Stimulated activated CD8-positive, alpha-beta memory T cell treated with anti-CD3 and anti-CD28 coated beads, Interleukin-15, amount 100 ng/mL, for 1 hour (primary cell): Measurements from ENCODE around the gene KLHDC10.
"Not testable (repeated sequence)": the region's sequence is repeated elsewhere in the genome, so short reads cannot be mapped to it uniquely, and the experiment has no call there.

Experiments
- DNase-seq: peaks from one replicate; pipeline ENCODE4 v3.0.0-alpha.2; 2020; ENCODE audit warnings: low read depth

The KLHDC10 gene

DNA sequence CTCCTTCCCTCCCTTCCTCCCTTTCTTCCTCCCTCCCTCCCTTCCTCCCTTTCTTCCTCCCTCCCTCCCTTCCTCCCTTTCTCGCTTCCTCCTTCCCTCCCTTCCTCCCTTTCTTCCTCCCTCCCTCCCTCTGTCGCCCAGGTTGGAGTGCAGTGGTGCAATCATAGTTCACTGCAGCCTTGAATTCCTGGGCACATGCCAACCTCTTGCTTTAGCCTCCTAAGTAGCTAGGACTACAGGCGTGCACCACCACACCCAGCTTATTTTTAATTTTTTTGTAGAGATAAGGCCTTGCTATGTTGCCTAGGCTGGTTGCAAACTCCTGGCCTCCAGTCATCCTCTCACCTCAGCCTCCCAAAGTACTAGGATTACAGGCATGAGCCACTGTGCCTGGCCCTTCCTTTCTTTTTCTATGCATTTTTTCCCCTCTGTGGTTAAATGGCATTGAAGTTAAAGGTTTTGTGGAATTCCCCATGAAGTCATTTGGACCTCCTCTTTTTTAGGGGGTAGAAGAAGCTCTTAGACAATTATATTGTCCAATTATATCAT lies 9.6 kb downstream of the KLHDC10 start:
- no peak for DNase-seq

DNA sequence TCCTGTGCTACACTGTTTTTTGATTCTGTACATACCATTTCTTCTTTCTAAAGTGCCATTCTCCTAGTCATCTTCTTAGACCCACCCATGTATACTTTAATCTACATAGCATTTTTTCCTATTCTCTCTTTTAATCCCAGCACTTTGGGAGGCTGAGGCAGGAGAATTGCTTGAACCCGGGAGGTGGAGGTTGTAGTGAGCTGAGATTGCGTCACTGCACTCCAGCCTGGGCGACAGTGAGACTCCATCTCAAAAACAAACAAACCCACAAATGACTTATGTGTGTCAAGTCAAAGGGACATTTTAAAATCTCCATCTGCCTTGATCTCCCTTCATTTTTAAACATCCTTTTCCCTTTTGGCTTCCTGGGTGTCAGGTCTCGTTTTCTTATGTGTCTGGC lies 13.2 kb downstream of the KLHDC10 start:
- DNase-seq, result not testable (repeated sequence)

DNA sequence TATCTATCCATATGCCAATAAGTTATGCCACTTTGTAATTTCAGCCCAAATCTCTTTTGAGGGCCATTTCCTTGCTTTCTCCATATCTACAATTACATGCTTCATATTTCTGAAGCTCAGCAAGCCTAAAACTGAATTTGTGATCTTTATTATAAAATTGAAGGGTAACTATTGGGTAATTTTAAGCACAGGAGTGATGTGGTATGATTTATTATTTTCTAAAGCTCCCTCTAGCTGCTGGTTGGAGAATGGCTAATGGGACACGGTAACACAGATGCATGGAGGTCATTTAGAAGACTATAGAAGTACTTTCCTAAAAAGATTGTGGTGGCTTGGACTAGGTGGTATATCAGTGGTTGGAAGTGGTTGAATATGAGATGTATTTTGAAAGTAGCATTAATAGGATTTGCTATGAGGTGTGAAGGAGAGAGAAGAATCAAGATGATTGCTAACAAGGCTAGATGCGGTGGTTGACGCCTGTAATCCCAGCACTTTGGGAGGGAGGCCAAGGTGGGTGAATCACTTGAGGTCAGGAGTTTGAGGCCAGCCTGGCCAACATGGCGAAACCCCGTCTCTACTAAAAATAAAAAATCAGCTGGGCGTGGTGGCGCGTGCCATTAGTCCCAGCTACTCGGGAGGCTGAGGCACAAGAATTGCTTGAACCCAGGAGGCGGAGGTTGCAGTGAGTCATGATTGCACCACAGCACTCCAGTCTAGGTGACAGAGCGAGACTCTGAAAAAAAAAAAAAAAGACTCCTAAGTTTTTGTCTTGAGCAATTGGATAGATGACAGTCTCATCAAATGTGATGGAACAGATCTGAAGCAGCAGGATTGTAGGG lies 13.9 kb downstream of the KLHDC10 start:
- DNase-seq, result no peak

DNA sequence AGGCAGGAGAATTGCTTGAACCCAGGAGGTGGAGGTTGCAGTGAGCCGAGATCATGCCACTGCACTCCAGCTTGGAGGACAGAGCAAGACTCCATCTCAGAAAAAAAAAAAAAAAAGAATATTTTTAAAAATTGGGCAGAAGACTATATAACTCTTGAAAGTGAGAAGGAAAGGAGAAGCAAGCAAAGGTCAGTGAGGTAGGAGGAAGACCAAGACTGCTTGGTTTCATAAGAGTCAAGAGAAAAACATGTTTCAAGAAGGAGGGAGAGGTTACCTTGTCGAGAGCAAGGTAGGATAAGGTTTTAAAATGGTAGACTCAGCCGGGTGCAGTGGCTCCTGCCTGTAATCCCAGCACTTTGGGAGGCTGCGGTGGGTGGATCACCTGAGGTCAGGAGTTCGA lies 14.9 kb downstream of the KLHDC10 start:
- DNase-seq, result not testable (repeated sequence)

DNA sequence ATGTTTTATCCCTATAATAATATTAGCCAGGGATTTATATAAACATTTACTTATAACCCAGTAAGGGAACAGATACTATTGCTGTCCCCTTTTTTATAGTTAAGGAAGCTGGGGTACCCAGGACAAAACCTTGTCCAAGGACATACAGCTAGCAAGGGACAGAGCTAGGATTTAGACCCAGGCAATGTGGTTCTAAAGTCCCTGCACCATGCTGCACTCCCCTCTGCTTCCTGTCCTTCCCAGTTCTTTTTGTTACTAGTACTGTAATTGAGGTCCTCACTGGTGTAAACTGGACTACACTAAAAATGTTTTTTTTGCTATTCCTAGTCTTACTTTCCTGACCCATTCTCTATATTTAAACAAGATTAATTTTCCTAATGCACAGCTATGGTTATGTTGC lies 16.6 kb downstream of the KLHDC10 start:
- no peak for DNase-seq

DNA sequence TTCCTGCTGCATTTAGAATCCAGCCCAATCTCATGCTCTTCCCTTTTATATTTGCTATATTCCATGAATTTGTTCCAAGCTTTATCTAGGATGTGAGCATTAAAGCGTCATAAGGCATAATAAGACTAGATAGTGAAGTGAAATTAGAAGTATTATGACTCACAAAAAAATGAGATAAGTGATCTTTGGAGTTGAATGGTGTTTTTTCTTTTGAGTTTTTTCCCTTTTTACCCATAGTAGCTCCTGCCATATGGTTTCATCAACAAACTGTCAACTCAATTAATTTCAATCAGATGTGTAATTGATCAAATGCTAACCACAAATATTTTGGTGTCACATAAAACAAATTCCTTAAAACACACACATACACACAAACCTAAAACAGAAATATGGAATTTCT lies 17.0 kb downstream of the KLHDC10 start:
- no peak for DNase-seq

DNA sequence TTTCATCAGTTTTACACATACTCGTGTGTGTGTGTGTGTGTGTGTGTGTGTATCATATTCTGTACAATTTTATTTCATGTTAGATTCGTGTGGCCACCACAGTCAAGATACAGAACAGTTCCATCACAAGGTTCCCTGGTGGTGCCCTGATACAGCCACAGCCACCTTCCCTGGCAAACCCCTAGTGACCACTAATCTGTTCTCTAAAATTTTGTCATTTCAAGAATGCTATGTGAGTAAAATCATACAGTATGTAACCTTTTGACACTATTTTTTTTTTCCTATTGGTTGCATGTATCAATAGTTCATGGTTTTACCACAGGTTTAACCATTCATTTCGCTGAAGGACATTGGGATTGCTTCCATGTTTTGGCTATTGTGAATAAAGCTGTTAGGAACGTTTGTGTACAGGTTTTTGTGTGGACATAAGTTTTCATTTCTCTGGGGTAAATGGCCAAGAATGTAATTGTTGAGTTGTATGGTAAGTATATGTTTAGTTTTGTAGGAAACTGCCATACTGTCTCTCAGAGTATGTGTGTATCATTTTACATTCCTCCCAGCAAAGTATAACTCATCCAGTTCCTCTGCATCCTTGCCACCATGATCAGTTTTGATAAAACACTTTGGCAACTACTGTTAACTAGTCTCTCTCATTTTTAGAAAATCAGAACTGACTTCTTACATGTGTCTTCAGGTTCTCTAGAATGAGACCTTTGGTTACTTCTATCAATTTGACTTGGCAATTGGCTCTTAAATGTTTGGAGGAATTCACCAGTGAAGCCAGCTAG lies 20.6 kb downstream of the KLHDC10 start:
- no peak for DNase-seq

DNA sequence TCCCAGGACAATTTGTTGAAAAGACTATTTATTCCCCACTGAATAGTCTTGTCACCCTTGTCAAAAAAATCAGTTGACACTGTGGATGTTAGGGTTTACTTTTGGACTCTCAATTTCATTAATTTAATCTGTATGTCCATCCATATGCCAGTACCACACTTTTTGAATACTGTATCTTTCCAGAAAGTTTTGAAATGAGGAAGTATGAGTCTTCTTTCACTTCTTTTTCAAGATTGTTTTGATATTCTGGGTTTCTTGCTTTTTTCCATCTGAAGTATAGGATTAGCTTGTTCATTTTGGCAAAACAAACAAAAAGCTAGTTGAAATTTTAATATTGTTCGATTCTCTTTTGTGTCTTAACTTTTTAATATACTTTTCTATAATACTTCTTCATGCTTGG lies 21.7 kb downstream of the KLHDC10 start:
- no peak for DNase-seq

DNA sequence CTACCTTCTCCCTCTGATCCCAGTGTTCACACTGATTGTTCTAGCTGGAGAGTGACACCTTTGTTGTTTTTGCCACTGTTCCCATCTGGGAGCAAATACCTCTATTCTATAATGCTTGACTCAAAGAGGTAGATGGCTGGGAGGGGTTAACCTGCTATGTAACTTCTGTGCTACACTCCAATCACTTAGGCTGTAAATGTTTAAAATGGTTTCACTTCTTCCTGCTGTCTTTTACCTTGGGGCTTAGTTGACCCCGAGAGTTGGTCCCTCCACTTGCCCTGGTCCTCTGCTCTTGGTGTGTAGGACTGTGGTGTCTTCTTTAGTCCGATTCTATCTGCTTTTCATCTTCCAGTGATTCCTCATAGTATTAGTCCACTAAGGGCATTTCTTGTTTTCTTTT lies 22.3 kb downstream of the KLHDC10 start:
- DNase-seq, result no peak

DNA sequence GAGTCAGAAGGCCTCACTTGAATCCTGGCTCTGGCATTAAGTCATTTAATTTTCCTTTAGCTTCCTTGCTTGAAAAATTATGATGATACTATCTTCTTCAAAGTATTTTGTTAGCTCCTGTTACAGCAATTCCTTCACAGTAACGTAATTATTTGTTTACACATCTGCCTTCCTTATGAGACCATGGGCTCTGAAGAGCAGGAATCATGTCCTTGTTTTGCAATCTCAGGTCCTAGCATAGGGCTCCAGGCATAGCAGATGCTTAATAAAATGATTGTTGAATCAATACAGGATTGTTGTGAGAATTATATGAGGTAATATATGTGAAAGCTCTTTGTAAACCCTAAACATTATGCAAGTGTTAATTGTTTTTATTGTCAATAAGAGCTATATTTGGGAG lies 25.5 kb downstream of the KLHDC10 start:
- no peak for DNase-seq

DNA sequence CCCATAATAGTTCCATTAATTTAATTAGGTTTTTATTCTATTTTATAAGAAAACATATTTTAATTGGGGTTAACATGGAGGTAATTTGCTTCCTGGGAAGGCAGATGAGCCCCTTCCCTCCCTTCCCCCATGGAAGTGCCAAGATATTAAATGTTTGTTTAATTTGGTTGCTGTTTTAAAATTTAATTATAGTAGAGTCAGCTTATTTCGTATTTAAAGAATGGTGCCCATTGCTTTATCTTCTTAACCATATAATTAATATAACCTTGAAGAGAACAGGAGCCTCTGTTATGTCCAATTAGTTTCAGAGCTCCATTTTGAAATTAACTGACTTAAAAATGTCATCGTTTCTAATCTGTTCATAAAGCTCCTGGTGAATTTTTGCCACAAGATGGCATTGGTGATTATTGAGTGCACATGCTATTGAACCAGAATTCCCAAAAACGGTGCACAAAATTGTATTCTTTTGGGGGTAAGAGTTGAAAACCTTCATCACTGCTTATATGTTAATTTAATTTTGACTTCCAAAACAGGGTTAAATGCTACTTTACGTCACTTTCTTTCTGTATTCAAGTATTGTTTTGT lies 26.0 kb downstream of the KLHDC10 start:
- no peak for DNase-seq

DNA sequence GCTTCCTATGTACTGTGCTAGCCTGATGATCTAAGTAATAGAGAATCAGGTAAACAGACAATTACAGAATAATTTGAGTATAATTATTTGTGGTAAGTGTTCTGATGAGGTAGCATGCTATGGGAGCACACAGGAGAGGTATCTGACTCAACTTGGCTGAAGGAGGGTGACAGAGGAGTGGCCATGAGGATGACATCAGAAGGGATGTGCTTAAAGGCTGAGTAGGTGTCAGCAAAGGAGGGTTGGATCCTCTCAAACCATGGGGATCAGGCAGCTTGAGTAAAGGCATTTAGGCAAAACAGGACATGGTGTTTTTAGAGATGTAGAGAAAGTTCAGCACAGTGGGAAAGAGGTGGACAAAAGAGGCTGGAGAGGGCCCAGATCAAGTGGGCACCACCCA lies 29.0 kb downstream of the KLHDC10 start:
- DNase-seq, result no peak

DNA sequence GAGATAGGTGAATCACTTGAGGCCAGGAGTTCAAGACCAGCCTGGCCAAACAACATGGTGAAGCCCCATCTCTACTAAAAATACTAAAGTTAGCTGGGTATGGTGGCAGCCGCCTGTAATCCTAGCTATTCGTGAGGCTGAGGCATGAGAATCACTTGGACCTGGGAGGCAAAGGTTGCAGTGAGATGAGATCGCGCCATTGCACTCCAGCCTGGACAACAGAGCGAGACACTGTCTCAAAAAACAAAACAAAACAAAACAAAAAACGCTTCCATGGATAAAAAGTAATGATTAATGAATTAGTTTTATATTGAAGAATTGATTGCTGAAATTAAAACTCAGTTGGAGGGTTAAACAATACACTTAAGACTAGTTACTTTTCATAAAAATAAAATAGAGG lies 32.3 kb downstream of the KLHDC10 start:
- DNase-seq, result no peak

DNA sequence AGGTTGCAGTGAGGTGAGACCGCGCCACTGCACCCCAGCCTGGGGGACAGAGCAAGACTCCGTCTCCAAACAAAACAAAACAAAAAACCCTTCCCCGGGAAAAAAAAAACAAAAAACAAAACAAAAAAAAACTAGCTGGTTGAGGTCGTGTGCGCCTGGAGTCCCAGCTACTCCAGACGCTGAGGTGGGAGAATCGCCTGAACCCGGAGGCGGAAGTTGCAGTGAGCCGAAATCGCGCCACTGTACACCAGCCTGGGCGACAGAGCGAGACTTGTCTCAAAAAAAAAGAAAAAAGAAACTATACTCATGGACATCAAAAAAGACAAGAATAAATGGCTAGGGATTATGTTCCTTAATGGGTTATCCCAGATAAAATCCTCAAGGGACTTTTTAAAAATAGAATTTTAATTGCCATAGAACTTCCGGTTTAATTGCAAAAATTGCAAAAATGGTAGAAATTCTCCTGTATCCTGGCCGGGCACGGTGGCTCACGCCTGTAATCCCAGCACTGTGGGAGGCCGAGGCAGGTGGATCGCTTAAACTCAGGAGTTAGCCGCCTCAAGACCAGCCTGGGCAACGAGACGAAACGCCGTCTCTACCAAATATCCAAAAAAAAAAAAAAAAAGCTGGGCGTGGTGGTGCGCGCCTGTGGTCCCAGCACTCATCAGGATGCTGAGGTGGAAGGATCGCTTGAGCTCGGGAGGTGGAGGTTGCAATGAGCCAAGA lies 37.8 kb downstream of the KLHDC10 start:
- DNase-seq, result no peak

DNA sequence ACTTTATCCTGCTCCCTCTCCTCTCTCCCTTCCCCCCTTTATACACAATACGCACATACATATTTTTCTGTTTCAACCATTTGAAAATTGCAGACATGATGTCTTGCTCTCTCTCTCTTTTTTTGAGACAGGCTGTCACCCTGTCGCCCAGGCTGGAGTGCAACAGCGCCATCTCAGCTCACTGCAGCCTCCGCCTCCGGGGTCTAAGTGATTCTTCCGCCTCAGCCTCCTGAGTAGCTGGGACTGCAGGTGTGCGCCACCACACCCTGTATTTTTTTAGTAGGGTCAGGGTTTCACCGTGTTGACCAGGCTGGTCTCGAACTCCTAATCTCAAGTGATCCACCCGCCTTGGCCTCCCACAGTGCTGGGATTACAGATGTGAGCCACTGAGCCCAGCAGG lies 38.5 kb downstream of the KLHDC10 start:
- no peak for DNase-seq

DNA sequence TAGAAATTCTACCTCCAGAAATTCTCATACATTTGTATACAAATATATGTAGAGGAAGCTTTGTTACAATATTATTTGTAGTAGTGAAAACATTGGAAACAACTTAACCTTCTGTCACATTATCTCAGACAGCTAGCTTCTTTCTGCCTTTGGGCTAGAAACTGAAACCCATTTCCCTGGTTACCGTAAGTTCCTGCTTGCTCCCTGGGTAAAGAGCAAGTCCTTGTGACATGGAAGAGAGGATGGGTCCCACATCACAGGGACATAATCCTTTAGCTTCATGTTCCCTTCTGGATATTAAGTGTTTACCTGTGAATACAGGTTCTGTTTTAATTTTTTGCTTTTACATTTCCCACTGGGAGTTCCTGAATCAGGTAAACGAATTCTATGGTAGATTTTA lies 41.8 kb downstream of the KLHDC10 start:
- no peak for DNase-seq

DNA sequence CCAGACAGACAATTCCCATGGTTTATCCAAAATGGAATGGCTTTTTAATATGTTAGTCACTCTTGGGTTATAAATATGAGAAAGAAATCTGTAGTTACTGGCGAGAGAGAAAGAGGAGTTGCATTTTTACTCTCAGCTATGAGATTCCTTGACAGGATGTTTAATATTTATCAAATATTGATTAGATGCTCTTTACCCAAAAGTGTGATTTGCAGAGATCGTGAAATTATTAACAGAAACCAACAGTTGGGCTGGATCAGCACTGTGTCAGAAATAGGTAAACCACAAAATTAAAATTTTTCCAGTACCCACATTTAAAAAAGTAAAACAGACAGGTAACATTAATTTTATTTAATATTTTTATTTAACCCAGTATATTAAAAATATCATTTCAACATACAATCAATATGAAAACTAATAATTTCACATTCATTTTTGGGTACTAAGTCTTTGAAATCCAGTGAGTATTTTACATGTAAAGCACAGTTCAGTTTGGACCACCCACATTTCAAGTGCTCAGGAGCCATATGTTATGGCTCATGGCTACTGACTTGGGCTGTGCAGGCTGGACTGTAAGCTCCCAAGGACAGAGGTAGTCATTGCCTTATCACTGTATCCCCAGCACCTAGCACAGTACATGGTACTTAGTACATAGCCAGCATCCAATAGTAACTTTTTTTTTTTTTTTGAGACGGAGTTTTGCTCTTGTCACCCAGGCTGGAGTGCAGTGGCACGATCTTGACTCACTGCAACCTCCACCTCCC lies 42.5 kb downstream of the KLHDC10 start:
- no peak for DNase-seq

DNA sequence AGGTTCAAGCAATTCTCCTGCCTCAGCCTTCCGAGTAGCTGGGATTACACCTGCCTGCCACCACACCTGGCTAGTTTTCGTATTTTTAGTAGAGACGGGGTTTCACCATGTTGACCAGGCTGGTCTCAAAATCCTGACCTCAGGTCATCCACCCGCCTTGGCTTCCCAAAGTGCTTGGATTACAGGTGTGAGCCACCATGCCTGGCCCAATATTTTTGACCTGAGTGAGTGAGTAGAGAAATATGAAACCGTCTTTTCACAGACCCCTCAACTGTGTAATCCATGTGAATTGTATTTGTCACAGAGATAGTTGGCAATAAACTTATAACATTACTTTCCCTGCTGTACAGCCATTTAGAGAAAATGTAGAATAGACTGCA lies 43.1 kb downstream of the KLHDC10 start:
- DNase-seq, result not testable (repeated sequence)

DNA sequence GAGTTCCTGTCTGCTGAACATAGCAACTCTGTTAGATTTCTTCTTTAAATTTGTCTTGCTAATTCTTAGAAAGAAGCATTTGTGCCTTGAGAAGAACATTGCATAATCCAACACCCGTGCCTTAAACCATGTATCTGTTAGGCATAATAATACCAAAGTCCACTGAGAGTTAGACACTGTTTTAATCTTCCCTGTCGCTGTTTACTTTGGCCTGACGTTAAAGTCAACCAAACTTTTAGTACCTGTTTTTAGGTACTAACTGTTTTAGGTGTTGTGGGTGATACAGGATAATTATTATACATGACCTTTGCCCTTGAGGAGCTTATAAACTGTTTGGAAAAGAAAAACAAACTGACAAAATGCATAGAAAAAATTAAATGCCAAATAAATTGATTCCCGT lies 43.6 kb downstream of the KLHDC10 start:
- DNase-seq, result no peak

DNA sequence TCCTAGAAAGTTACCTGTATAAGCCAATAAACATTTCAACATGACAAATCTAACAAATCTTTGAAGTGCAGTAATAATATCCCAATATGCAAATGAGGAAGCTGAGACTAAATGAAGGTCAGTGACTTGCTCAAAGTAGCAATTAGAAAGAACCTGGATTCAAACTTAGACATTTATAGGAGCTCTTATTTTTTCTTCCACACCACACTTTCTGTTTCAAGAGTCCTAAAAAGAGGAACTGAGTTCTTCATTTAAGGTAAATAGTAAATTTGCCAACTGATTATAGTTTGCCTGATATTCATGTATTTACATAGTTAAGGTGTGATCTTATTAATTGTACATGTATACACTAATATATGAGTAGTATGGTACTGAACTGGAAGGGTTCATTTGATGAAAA lies 44.0 kb downstream of the KLHDC10 start:
- DNase-seq, result no peak

DNA sequence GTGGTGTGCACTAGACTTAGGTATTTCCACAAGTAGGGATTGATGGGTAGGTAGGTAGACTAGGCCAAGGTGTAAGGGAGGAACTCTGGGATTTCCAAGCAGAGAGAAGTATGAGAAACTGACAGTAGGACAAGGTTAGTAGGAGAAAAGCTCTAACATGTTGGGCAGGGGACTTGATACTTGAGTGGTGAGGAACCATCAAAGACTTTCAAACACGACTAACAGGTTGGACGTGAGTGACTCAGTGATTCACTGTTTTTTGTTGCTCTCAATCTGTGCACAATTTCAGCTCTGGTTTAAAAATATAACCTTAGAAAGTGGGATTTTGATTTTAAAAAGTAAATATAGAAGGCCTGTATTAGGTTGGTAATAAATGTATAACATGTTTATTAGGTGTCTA lies 44.4 kb downstream of the KLHDC10 start:
- DNase-seq, result no peak
